HEK293T (cell line): ENCODE measurements around the gene CCT7.

Experiments
- ARNT ChIP-seq: fragments of 450-650 bp; IDR thresholded peaks from 2 replicates; pipeline ENCODE4 v1.6.1; 2017; ENCODE audit warnings: mild to moderate bottlenecking
- ELF4 ChIP-seq: fragments of 450-650 bp; IDR thresholded peaks from 2 replicates; pipeline ENCODE4 v1.6.1; 2017; ENCODE audit warnings: antibody characterized with exemption
- FOXA1 ChIP-seq: fragments of 450-650 bp; IDR thresholded peaks from 2 replicates; pipeline ENCODE4 v1.6.1; 2016; ENCODE audit warnings: mild to moderate bottlenecking
- FOXK2 ChIP-seq: fragments of 450-650 bp; IDR thresholded peaks from 2 replicates; pipeline ENCODE4 v1.6.1; 2016; ENCODE audit warnings: mild to moderate bottlenecking
- FOXM1 ChIP-seq: fragments of 450-650 bp; IDR thresholded peaks from 2 replicates; pipeline ENCODE4 v1.6.1; 2017; ENCODE audit warnings: mild to moderate bottlenecking, borderline replicate concordance
- HDGF ChIP-seq: fragments of 450-650 bp; IDR thresholded peaks from 2 replicates; pipeline ENCODE4 v1.6.1; 2017; ENCODE audit warnings: antibody characterized with exemption, borderline replicate concordance
- LEF1 ChIP-seq: fragments of 450-650 bp; IDR thresholded peaks from 2 replicates; pipeline ENCODE4 v1.6.1; 2017; ENCODE audit warnings: mild to moderate bottlenecking, borderline replicate concordance
- NFRKB ChIP-seq: fragments of 450-650 bp; IDR thresholded peaks from 2 replicates; pipeline ENCODE4 v1.6.1; 2016; ENCODE audit warnings: mild to moderate bottlenecking, moderate library complexity
- PKNOX1 ChIP-seq: fragments of 450-650 bp; IDR thresholded peaks from 2 replicates; pipeline ENCODE4 v1.6.1; 2016
- SUZ12 ChIP-seq: fragments of 450-650 bp; IDR thresholded peaks from 2 replicates; pipeline ENCODE4 v1.6.1; 2016; ENCODE audit warnings: mild to moderate bottlenecking
- TARDBP ChIP-seq: fragments of 450-650 bp; IDR thresholded peaks from 2 replicates; pipeline ENCODE4 v1.6.1; 2016

- TF ChIP-seq LEF1 = no peak
- no peak for TF ChIP-seq ELF4
- no peak for TF ChIP-seq NFRKB
- TF ChIP-seq FOXK2 = no peak
- no peak for TF ChIP-seq ARNT
- TF ChIP-seq PKNOX1 = no peak
- TF ChIP-seq SUZ12 = no peak
- TF ChIP-seq TARDBP = no peak
- TF ChIP-seq HDGF = no peak
- TF ChIP-seq FOXM1 = no peak
- TF ChIP-seq FOXA1 = no peak
Observed at GRCh38 chr2:73238149-73238548, 4.0 kb downstream of the CCT7 start.
